Measurements from ENCODE around the gene C7orf33.

The C7orf33 gene

DNA sequence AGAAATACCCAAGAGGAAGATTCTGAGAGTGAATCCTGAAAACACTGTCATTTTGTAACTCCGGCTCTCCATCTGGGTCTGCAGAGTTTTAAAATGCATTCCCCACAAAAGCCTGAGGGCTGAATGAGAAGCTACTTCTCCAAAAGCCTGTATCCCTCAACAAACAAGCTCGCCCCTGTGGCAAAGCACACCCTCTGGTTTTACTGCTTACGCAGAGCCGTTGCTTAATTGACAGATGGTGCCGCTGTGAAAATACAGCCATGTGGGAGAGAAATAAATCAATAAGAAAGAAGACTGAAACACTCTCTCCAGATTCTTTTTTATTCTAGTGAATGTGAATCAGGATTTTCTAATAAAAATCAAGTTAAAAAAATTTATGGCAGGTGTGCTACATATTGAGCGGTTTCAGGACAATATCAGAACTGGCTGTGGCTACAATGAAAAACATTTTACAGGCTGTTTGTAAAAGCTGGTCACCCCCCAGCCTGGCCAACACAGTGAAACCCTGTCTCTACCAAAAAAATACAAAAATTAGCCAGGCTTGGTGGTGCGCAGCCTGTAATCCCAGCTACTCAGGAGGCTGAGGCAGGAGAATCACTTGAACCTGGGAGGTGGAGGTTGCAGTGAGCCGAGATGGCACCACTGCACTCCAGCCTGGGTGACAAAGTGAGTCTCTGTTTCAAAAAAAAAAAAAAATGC lies 32.5 kb downstream of the C7orf33 start:
- Histone ChIP-seq H3K9me3 (ENCODE audit: low read length) (peaks cover 2% of the 10 kb centered on the region), H3K36me3 (ENCODE audit: insufficient read depth, low read length) (no peaks in the 10 kb centered on the region), H3K27me3 (ENCODE audit: insufficient read depth, low read length) (peaks cover 4% of the 10 kb centered on the region), H3K4me1 (ENCODE audit: insufficient read depth, low read length) (no peaks in the 10 kb centered on the region), H2AFZ (ENCODE audit: low read depth, low read length) (no peak overlapping the region), H3K4me3 (ENCODE audit: low read length) (no peak overlapping the region)

DNA sequence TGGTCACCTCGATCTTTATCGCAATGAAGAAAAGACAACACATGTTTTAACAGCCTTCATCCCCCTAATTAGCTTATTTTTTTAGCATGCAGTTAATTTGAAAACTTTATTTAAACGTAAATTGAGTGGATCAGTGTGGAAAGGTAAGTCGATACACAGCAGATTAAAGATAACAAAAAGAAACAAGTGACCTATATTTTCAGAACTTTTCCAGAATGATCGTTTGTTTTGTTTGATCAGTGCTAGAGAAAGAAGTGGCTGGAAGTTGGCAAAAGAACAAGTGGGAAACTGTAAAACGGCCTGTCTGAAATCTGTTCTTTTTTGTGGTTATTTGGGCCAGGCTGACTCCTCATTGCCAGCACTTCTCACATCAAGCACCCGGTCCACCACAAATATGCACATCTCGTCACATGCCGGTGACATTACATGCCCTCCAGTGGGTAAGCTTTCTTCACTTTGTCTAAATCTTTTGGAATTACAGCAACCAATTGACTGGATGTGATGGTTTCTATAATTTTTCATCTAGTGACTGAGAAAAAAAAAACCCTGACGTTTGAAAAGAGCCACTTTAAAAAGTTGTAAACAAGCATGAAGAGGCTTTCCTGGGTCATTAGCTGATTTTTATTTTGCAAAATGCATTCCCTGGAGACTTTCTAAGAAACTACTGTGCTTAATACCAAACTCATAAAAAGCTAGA lies 33.2 kb downstream of the C7orf33 start:
- Histone ChIP-seq H3K9me3 (ENCODE audit: low read length) (peaks cover 2% of the 10 kb centered on the region), H3K4me3 (ENCODE audit: low read length) (no peak overlapping the region), H3K36me3 (ENCODE audit: insufficient read depth, low read length) (no peaks in the 10 kb centered on the region), H2AFZ (ENCODE audit: low read depth, low read length) (no peak overlapping the region), H3K27me3 (ENCODE audit: insufficient read depth, low read length) (peaks cover 6% of the 10 kb centered on the region), H3K4me1 (ENCODE audit: insufficient read depth, low read length) (no peaks in the 10 kb centered on the region)

DNA sequence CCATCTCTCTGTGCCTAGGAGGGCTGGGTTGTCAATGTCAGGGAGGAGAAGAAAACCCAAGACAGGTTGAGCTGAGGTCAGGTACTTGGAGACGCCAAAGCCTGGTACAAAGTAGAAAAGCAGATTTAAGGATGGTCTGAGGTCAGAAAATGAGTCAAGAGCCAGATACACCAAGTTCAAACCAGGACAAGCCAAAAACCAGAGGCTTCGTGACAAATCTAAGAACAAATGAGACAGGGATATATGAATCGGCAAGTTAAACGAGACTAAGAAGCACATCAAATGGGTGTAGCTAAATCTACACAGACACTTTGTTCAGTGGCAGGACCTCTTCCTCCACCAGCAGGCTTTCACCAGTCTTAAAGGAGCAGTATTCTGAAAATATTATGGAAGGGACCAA lies 34.2 kb downstream of the C7orf33 start:
- H3K36me3 ChIP-seq (ENCODE audit: insufficient read depth, low read length) = no peaks in the 10 kb centered on the region
- H2AFZ ChIP-seq (ENCODE audit: low read depth, low read length) = no peak overlapping the region
- H3K4me1 ChIP-seq (ENCODE audit: insufficient read depth, low read length) = no peaks in the 10 kb centered on the region
- peaks cover 8% of the 10 kb centered on the region for H3K27me3 ChIP-seq (ENCODE audit: insufficient read depth, low read length)
- no peak overlapping the region for H3K4me3 ChIP-seq (ENCODE audit: low read length)
- peaks cover 2% of the 10 kb centered on the region for H3K9me3 ChIP-seq (ENCODE audit: low read length)

DNA sequence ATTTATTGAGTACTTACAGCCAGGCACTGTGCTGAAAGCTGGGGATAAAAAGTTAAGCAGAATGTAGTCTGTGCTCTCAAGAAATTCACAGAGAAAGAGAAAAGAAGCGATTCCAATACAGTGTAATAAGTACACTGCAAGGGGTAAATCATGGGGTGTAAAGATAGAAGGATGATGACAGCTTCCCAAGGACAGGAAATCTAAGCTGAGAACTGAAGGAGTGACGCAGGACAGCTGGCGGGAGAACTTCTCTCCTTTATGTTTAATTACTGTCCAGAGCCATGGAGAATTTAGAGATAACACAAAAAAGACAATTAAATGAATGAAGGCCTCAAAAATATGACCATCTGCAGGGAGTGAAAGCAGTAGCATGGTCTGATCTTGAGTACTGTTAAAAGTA lies 34.8 kb downstream of the C7orf33 start:
- H3K27me3 ChIP-seq (ENCODE audit: insufficient read depth, low read length) = peaks cover 8% of the 10 kb centered on the region
- H3K4me3 ChIP-seq (ENCODE audit: low read length) = no peak overlapping the region
- no peak overlapping the region for H2AFZ ChIP-seq (ENCODE audit: low read depth, low read length)
- peaks cover 2% of the 10 kb centered on the region for H3K9me3 ChIP-seq (ENCODE audit: low read length)
- no peaks in the 10 kb centered on the region for H3K4me1 ChIP-seq (ENCODE audit: insufficient read depth, low read length)
- no peaks in the 10 kb centered on the region for H3K36me3 ChIP-seq (ENCODE audit: insufficient read depth, low read length)

DNA sequence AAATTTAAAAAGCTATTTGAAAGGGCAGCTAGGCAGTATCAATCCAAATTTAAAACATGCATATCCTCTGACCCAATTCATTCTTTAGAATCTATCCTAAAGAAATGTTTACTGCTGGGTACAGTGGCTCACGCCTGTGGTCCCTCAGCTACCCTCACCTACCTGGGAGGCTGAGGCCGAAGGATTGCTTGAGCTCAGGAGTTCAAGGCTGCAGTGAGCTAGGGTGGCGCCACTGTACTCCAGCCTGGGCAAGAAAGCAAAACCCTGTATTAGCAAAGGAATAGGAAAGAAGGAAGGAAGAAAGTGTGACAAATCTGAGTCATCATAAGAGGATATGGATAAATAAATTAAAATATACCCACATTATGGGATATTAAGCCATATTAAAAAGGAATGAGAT lies 36.3 kb downstream of the C7orf33 start:
- Histone ChIP-seq H2AFZ (ENCODE audit: low read depth, low read length) (no peak overlapping the region), H3K36me3 (ENCODE audit: insufficient read depth, low read length) (no peaks in the 10 kb centered on the region), H3K4me3 (ENCODE audit: low read length) (no peak overlapping the region), H3K4me1 (ENCODE audit: insufficient read depth, low read length) (no peaks in the 10 kb centered on the region), H3K9me3 (ENCODE audit: low read length) (no peaks in the 10 kb centered on the region), H3K27me3 (ENCODE audit: insufficient read depth, low read length) (peaks cover 10% of the 10 kb centered on the region)

DNA sequence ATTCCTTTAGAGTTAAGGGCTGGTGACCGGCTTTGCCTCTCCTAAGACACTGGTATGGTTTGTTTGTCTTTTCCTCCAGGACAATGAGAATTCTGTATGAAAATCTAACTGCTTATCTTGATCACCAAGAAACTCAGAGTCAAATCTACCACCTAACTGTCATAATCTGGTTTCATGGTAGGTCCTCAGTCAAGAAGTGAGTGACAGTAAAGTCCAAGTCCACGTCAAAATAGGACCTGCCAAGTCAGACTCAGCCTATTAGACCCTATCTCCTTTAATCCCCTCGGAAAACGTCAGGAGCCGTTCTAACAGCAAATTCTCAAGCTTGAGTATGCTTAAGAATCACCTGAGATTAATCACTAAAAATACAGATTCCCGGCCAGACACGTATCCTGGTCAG lies 37.4 kb downstream of the C7orf33 start:
- Histone ChIP-seq H3K4me1 (ENCODE audit: insufficient read depth, low read length) (no peaks in the 10 kb centered on the region), H3K4me3 (ENCODE audit: low read length) (no peak overlapping the region), H3K36me3 (ENCODE audit: insufficient read depth, low read length) (no peaks in the 10 kb centered on the region), H3K27me3 (ENCODE audit: insufficient read depth, low read length) (peaks cover 10% of the 10 kb centered on the region), H3K9me3 (ENCODE audit: low read length) (no peaks in the 10 kb centered on the region), H2AFZ (ENCODE audit: low read depth, low read length) (no peak overlapping the region)

DNA sequence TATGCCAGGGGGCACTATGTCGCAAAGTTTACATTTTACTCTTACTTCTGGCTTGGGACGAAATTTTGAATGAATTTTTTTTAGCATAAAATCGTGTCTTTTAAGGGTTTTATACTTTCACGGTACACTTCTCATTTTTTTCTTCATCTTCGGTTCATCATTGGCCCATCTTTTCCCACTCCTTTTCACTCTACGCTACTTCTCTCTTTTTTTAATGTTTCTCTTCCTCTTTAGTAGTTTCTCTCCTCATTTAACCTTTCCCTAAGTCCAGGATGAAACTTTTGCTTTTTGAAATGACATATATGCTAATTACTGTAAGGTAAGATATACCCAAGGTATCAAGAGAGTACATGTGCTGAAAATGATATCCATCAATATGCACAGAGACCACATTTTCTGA lies 39.5 kb downstream of the C7orf33 start:
- no peaks in the 10 kb centered on the region for H3K36me3 ChIP-seq (ENCODE audit: insufficient read depth, low read length)
- H3K4me3 ChIP-seq (ENCODE audit: low read length) = no peak overlapping the region
- no peaks in the 10 kb centered on the region for H3K9me3 ChIP-seq (ENCODE audit: low read length)
- peaks cover 6% of the 10 kb centered on the region for H3K27me3 ChIP-seq (ENCODE audit: insufficient read depth, low read length)
- no peaks in the 10 kb centered on the region for H3K4me1 ChIP-seq (ENCODE audit: insufficient read depth, low read length)
- no peak overlapping the region for H2AFZ ChIP-seq (ENCODE audit: low read depth, low read length)

DNA sequence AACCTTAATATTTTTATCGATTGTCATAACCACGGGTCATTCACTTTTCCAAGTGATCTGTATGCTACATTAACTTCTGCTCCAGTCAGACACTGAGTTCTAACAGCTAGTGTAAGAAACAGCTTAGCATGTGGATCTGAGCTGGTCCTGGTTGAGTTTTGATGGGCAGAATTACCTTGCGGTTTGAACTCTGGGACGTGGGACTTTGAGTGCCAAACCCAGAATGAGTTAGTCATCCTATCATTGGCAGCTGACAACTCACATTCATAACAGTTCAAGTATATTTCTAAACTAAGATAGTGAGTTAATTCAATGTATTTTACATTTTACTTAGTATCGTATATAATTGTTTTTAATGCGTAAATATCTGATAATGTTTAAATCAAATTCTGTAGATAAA lies 43.2 kb downstream of the C7orf33 start:
- H2AFZ ChIP-seq (ENCODE audit: low read depth, low read length) = no peak overlapping the region
- H3K4me1 ChIP-seq (ENCODE audit: insufficient read depth, low read length) = no peaks in the 10 kb centered on the region
- no peaks in the 10 kb centered on the region for H3K36me3 ChIP-seq (ENCODE audit: insufficient read depth, low read length)
- no peak overlapping the region for H3K4me3 ChIP-seq (ENCODE audit: low read length)
- peaks cover 5% of the 10 kb centered on the region for H3K27me3 ChIP-seq (ENCODE audit: insufficient read depth, low read length)
- no peaks in the 10 kb centered on the region for H3K9me3 ChIP-seq (ENCODE audit: low read length)

DNA sequence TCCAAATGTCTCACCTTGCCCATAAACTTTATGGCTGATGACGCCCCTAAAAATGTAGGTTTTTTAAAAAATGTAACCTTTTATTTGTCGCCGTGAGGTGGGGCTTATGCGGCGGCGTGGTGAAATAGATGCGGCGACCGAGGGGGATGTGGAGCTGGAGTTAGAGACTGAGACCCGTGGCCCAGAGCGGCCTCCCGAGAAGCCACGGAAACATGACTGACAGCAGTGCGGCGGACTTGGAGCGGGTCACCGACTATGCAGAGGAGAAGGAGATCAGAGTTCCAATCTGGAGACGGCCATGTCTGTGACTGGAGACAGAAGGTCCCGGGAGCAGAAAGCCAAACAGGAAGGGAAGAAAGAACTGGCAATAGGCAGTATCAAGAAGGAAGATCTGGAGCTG lies 46.5 kb downstream of the C7orf33 start:
- no peaks in the 10 kb centered on the region for H3K36me3 ChIP-seq (ENCODE audit: insufficient read depth, low read length)
- H3K4me1 ChIP-seq (ENCODE audit: insufficient read depth, low read length) = no peaks in the 10 kb centered on the region
- H2AFZ ChIP-seq (ENCODE audit: low read depth, low read length) = no peak overlapping the region
- H3K9me3 ChIP-seq (ENCODE audit: low read length) = no peaks in the 10 kb centered on the region
- no peaks in the 10 kb centered on the region for H3K27me3 ChIP-seq (ENCODE audit: insufficient read depth, low read length)
- H3K4me3 ChIP-seq (ENCODE audit: low read length) = no peak overlapping the region

DNA sequence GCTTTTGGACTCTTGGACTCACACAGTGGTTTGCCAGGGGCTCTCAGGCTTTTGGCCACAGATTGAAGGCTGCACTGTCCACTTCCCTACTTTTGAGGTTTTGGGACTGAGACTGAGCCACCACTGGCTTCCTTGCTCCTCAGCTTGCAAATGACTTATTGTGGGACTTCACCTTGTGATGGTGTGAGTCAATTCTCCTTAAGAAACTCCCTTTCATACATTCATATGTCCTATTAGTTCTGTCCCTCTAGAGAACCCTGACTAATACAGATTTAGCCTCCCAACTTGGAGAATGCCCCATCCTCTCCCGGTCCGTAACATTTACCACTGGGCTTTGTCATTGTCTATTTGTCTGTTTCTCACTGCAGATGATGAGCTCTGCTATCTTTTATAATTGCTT lies 55.3 kb downstream of the C7orf33 start:
- no peak overlapping the region for H2AFZ ChIP-seq (ENCODE audit: low read depth, low read length)

DNA sequence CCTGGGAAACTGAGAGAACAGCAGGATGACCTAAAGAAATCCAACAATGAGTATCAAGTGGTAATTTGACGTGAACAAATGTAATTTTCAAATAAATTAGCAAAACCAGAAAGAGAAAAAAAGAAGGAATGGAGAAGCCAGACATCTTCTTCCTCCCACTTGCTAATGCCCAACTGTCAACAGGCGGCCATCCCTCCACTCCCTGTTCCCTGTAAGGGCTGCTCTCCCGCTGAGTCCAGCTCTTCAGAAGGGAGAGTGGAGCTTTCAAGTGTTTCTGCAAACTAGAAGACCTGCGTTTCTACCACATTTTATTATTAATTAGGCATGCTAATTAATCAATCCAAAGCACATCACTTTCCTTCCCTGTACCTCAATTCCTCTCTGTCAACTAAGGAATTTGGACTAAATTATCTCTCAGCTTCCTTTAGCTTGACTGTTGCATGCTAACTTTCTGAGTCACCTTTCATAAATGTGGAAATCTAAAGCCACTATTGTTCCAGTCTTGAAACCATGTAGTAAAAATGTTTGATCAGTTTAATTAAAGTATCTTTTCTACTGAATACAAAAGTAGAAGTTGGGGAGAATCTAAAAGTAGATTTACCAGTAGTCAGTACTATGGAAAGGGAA lies 59.8 kb downstream of the C7orf33 start:
- Histone ChIP-seq H3K27me3 (ENCODE audit: insufficient read depth, low read length) (no peaks in the 10 kb centered on the region), H3K9me3 (ENCODE audit: low read length) (no peaks in the 10 kb centered on the region), H2AFZ (ENCODE audit: low read depth, low read length) (no peak overlapping the region), H3K4me1 (ENCODE audit: insufficient read depth, low read length) (no peaks in the 10 kb centered on the region), H3K36me3 (ENCODE audit: insufficient read depth, low read length) (no peaks in the 10 kb centered on the region), H3K4me3 (ENCODE audit: low read length) (no peak overlapping the region)

More for the DNA sequence above, 55.3 kb downstream of the C7orf33 start:
- Histone ChIP-seq H3K36me3 (ENCODE audit: insufficient read depth, low read length) (no peaks in the 10 kb centered on the region), H3K9me3 (ENCODE audit: low read length) (no peaks in the 10 kb centered on the region), H3K4me1 (ENCODE audit: insufficient read depth, low read length) (no peaks in the 10 kb centered on the region), H3K27me3 (ENCODE audit: insufficient read depth, low read length) (peaks cover 3% of the 10 kb centered on the region), H3K4me3 (ENCODE audit: low read length) (no peak overlapping the region)

DNA sequence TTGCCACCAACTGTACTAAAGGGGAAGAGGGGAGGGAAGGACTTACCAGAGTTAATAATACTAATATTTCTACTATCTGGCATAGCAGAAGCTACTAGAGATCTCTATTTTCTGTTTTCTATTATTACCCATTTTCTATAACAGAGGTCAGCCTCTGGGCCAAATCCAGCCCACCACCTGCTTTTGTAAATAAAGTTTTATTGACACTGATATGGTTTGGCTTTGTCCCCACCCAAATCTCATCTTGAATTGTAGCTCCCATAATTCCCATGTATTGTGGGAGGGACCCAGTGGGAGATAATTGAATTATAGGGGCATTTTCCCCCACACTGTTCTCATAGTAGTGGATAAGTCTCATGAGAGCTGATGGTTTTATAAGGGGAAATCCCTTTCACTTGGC lies 62.2 kb downstream of the C7orf33 start:
- H3K9me3 ChIP-seq (ENCODE audit: low read length) = no peaks in the 10 kb centered on the region
- H3K36me3 ChIP-seq (ENCODE audit: insufficient read depth, low read length) = no peaks in the 10 kb centered on the region
- no peaks in the 10 kb centered on the region for H3K4me1 ChIP-seq (ENCODE audit: insufficient read depth, low read length)
- no peaks in the 10 kb centered on the region for H3K27me3 ChIP-seq (ENCODE audit: insufficient read depth, low read length)
- H3K4me3 ChIP-seq (ENCODE audit: low read length) = no peak overlapping the region
- no peak overlapping the region for H2AFZ ChIP-seq (ENCODE audit: low read depth, low read length)

DNA sequence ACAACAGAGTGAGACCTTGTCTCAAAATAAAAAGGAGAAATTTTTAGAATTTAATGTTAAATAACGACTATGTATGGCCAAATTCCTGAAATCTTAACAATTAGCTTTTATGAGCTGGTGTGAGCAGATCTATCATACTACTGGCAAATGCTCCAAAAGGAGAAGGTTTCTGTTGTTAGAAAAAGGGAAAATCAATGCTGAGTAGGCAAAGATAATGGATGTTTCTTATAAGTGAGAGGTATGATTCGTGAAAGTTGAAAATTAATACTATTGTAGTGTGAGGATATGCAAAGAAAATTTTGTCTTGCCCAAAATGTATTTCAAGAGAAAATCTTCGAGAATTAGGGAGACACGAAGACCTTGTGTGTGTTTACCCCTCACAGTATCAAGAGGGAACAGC lies 67.4 kb downstream of the C7orf33 start:
- H3K27me3 ChIP-seq (ENCODE audit: insufficient read depth, low read length) = no peaks in the 10 kb centered on the region
- H3K4me1 ChIP-seq (ENCODE audit: insufficient read depth, low read length) = no peaks in the 10 kb centered on the region
- H3K4me3 ChIP-seq (ENCODE audit: low read length) = no peak overlapping the region
- H2AFZ ChIP-seq (ENCODE audit: low read depth, low read length) = no peak overlapping the region
- H3K36me3 ChIP-seq (ENCODE audit: insufficient read depth, low read length) = no peaks in the 10 kb centered on the region
- no peaks in the 10 kb centered on the region for H3K9me3 ChIP-seq (ENCODE audit: low read length)

All from neuron (in vitro differentiated cells).